Suprapubic skin (tissue), 4 donors: ENCODE data around the gene C5orf22.

Source experiments
- CTCF ChIP-seq, 2 donors: fragments of 200-600 bp in 1 of 2; fragments of 450-650 bp in 1 of 2; sonication (generic) in 1 of 2; IDR thresholded peaks; one replicate each; pipeline ENCODE4 v1.5.1; 2016 to 2019; ENCODE audit warnings: antibody characterized with exemption in 2 of 2, mild to moderate bottlenecking in 1 of 2, moderate library complexity in 1 of 2
- EP300 ChIP-seq: sonication (generic); formaldehyde crosslinking; IDR thresholded peaks from one replicate; pipeline ENCODE4 v1.6.1; 2017; ENCODE audit warnings: antibody characterized with exemption
- POLR2A ChIP-seq, 2 donors: fragments of 450-650 bp; IDR thresholded peaks; one replicate each; pipeline ENCODE4 v1.6.1; 2017; ENCODE audit warnings: antibody characterized with exemption in 2 of 2, mild to moderate bottlenecking in 2 of 2, moderate library complexity in 2 of 2
- POLR2AphosphoS5 ChIP-seq, 3 donors: sonication (generic); formaldehyde crosslinking; IDR thresholded peaks; one replicate each; pipeline ENCODE4 v1.6.1; 2017; ENCODE audit warnings: antibody characterized with exemption in 3 of 3

GRCh38 chr5:31523041-31523440 is 9.1 kb upstream of the C5orf22 start:
- TF ChIP-seq POLR2AphosphoS5 (IDR thresholded peaks at IDR 0.05) (no peak), CTCF (IDR thresholded peaks at IDR 0.05) (no peak), EP300 (no peak), POLR2A (IDR thresholded peaks at IDR 0.05) (no peak)
